ENCODE data around the gene ALDH1A2.

ALDH1A2 gene

GRCh38 chr15:57973534-57973933 is 92.0 kb downstream of the ALDH1A2 start:
- H3K27ac Mint-ChIP-seq, result no peak overlapping the region
- no peaks in the 10 kb centered on the region for H3K4me1 Mint-ChIP-seq (ENCODE audit: low read depth)
- DNase-seq (ENCODE audit: low spot score), result no peak
- no peaks in the 10 kb centered on the region for H3K36me3 Mint-ChIP-seq (ENCODE audit: low read depth)
- H3K9me3 Mint-ChIP-seq, result no peaks in the 10 kb centered on the region
- H3K27me3 Mint-ChIP-seq (ENCODE audit: low read depth), result peaks cover 7% of the 10 kb centered on the region
- no peak overlapping the region for H3K4me3 Mint-ChIP-seq

- Mint-ChIP-seq H3K27me3 (ENCODE audit: low read depth) (peaks cover 9% of the 10 kb centered on the region), H3K4me1 (ENCODE audit: low read depth) (no peaks in the 10 kb centered on the region), H3K36me3 (ENCODE audit: low read depth) (no peaks in the 10 kb centered on the region), H3K9me3 (no peaks in the 10 kb centered on the region), H3K27ac (no peak overlapping the region), H3K4me3 (no peak overlapping the region)
- no peak for DNase-seq (ENCODE audit: low spot score)
These were observed 92.6 kb downstream of the ALDH1A2 start for GRCh38 chr15:57972864-57973263.

DNA sequence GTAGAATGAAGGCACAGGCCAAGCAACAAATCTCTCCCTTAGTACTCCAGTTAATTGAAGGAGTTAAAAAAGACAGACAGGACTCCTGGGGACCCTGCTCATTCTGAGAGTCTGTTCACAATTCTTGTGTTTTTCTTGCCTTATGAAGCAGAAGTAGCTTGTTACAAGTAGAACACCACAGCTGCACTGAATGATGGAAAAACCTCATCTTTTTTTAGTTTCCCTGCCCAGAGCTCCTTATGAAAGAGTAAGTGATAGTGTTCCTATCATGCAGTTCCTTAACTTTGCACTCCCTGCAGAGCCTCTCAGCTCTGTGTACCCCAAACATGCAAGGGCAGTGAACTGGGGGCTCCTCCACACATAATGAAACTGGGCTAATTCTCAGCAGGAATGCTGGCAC is 95.5 kb downstream of the ALDH1A2 start:
- no peaks in the 10 kb centered on the region for H3K36me3 Mint-ChIP-seq (ENCODE audit: low read depth)

GRCh38 chr15:57969355-57969754 is 96.2 kb downstream of the ALDH1A2 start:
- Mint-ChIP-seq H3K27ac (no peak overlapping the region), H3K9me3 (no peaks in the 10 kb centered on the region), H3K27me3 (ENCODE audit: low read depth) (peaks cover 9% of the 10 kb centered on the region), H3K4me1 (ENCODE audit: low read depth) (no peaks in the 10 kb centered on the region), H3K4me3 (no peak overlapping the region), H3K36me3 (ENCODE audit: low read depth) (no peaks in the 10 kb centered on the region)
- DNase-seq (ENCODE audit: low spot score), result no peak

More for the DNA sequence above, 95.5 kb downstream of the ALDH1A2 start:
- Mint-ChIP-seq H3K27me3 (ENCODE audit: low read depth) (peaks cover 9% of the 10 kb centered on the region), H3K9me3 (no peaks in the 10 kb centered on the region), H3K27ac (no peak overlapping the region), H3K4me1 (ENCODE audit: low read depth) (no peaks in the 10 kb centered on the region), H3K4me3 (no peak overlapping the region)
- DNase-seq (ENCODE audit: low spot score), result no peak

DNA sequence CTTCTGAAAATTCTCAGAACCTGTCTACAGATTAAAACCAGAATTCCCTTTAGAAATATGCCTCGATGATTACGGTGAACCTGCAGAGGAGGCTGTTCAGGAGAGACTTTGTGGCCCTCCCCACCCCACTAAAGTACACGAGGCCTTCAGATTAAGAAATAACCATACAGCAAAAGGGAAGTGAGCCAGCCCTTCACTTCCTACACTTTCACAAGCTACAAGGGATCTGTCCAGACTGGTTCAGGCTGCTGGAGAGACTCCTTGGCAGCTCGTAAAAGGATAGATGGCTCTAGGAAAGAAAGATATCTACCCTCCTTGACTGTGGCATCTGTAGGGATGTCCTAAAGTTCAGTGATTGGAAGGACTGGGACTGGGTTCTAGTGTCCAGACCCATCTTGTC is 102.6 kb downstream of the ALDH1A2 start:
- peaks cover 6% of the 10 kb centered on the region for H3K27me3 Mint-ChIP-seq (ENCODE audit: low read depth)
- H3K4me3 Mint-ChIP-seq, result no peak overlapping the region
- DNase-seq (ENCODE audit: low spot score), result no peak
- H3K36me3 Mint-ChIP-seq (ENCODE audit: low read depth), result no peaks in the 10 kb centered on the region
- no peaks in the 10 kb centered on the region for H3K9me3 Mint-ChIP-seq
- no peaks in the 10 kb centered on the region for H3K4me1 Mint-ChIP-seq (ENCODE audit: low read depth)
- H3K27ac Mint-ChIP-seq, result no peak overlapping the region

GRCh38 chr15:57961919-57962318 is 103.6 kb downstream of the ALDH1A2 start:
- Mint-ChIP-seq H3K4me1 (ENCODE audit: low read depth) (no peaks in the 10 kb centered on the region), H3K9me3 (no peaks in the 10 kb centered on the region)

GRCh38 chr15:57957113-57957512 is 108.4 kb downstream of the ALDH1A2 start:
- Mint-ChIP-seq H3K9me3 (no peaks in the 10 kb centered on the region), H3K36me3 (ENCODE audit: low read depth) (no peaks in the 10 kb centered on the region), H3K27me3 (ENCODE audit: low read depth) (peaks cover 6% of the 10 kb centered on the region), H3K4me3 (no peak overlapping the region), H3K4me1 (ENCODE audit: low read depth) (no peaks in the 10 kb centered on the region), H3K27ac (no peak overlapping the region)
- no peak for DNase-seq (ENCODE audit: low spot score)

More at GRCh38 chr15:57961919-57962318, 103.6 kb downstream of the ALDH1A2 start:
- no peak overlapping the region for H3K27ac Mint-ChIP-seq
- no peak for DNase-seq (ENCODE audit: low spot score)
- no peaks in the 10 kb centered on the region for H3K36me3 Mint-ChIP-seq (ENCODE audit: low read depth)
- no peak overlapping the region for H3K4me3 Mint-ChIP-seq
- H3K27me3 Mint-ChIP-seq (ENCODE audit: low read depth), result peaks cover 6% of the 10 kb centered on the region

DNA sequence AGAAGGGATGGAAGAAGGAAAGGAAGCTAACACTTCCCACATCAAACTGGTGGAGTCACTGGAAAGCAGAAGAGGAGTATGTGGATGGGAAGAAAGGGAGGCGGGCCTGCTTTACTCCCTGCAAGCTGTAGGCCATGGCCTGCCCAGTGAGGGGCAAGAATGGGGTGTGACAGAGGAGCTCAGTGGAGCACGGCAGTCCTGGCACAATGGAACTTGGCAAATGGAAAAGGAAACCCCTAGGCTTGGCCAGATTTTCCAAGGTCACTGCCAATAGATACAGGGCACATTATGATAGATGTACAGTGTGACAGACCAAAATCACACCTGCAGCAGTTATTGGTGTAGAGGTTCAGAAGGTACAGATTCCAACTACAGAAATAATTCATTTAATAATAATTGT is 111.6 kb downstream of the ALDH1A2 start:
- Mint-ChIP-seq H3K27ac (no peak overlapping the region), H3K36me3 (ENCODE audit: low read depth) (no peaks in the 10 kb centered on the region), H3K4me1 (ENCODE audit: low read depth) (no peaks in the 10 kb centered on the region), H3K27me3 (ENCODE audit: low read depth) (peaks cover 7% of the 10 kb centered on the region), H3K4me3 (no peak overlapping the region), H3K9me3 (no peaks in the 10 kb centered on the region)
- DNase-seq (ENCODE audit: low spot score), result no peak

- H3K4me3 Mint-ChIP-seq, result no peak overlapping the region
- H3K9me3 Mint-ChIP-seq, result no peaks in the 10 kb centered on the region
- H3K27me3 Mint-ChIP-seq (ENCODE audit: low read depth), result peaks cover 6% of the 10 kb centered on the region
- H3K27ac Mint-ChIP-seq, result no peak overlapping the region
- DNase-seq (ENCODE audit: low spot score), result no peak
- no peaks in the 10 kb centered on the region for H3K4me1 Mint-ChIP-seq (ENCODE audit: low read depth)
- H3K36me3 Mint-ChIP-seq (ENCODE audit: low read depth), result no peaks in the 10 kb centered on the region
These were observed 114.1 kb downstream of the ALDH1A2 start for GRCh38 chr15:57951328-57951932.

GRCh38 chr15:57950381-57950946 is 115.0 kb downstream of the ALDH1A2 start:
- Mint-ChIP-seq H3K36me3 (ENCODE audit: low read depth) (no peaks in the 10 kb centered on the region), H3K9me3 (no peaks in the 10 kb centered on the region), H3K4me3 (no peak overlapping the region), H3K4me1 (ENCODE audit: low read depth) (no peaks in the 10 kb centered on the region), H3K27ac (no peak overlapping the region), H3K27me3 (ENCODE audit: low read depth) (peaks cover 6% of the 10 kb centered on the region)
- DNase-seq (ENCODE audit: low spot score), result no peak

- DNase-seq (ENCODE audit: low spot score), result no peak
- H3K4me3 Mint-ChIP-seq, result no peak overlapping the region
- H3K4me1 Mint-ChIP-seq (ENCODE audit: low read depth), result no peaks in the 10 kb centered on the region
- no peak overlapping the region for H3K27ac Mint-ChIP-seq
- peaks cover 6% of the 10 kb centered on the region for H3K27me3 Mint-ChIP-seq (ENCODE audit: low read depth)
- no peaks in the 10 kb centered on the region for H3K36me3 Mint-ChIP-seq (ENCODE audit: low read depth)
- H3K9me3 Mint-ChIP-seq, result no peaks in the 10 kb centered on the region
These were observed 116.1 kb downstream of the ALDH1A2 start for GRCh38 chr15:57949374-57949943.

DNA sequence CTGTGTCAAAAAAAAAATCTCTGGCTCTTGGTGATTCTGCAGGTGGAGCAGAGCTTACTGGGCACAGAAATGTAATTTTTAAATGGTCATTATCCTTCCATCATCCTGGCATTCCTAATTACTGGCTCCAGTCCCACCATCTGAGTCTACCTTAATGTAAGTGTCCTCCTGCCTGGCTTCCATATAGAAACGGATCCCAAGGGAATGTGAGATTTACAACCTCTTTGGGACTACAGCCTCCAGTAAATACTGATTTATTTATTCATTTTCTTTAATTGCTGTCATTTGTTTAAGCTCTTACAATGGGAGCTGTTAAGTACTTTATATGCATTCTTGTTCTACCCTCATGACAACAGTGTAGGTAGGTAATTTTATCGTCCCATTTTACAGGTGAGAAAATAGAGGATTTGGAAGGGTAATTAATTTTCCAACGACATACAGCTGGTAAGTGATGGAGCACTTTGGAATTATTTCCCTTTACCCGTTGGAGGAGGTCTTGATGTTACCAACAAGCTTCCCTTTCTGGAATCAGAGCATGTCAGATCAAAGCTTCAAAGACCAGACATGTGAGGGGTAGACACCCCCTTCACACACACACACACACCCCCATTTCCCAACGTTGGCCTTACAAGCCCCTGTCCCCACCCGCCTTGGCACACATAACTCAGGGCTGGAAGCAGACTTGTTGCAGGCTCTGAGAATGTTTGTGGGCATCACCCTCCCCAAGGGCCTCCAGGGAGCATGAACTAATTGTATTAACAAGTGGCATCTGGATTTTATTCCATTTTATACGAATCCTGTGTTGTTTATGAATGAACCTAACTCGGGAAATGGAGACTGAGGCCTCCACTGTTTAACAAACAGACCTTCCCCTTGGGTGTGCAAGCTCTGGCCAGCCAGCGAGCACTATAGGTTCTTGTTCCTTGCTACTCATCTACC is 116.9 kb downstream of the ALDH1A2 start:
- Mint-ChIP-seq H3K27me3 (ENCODE audit: low read depth) (peaks cover 6% of the 10 kb centered on the region), H3K27ac (no peak overlapping the region), H3K4me3 (no peak overlapping the region), H3K4me1 (ENCODE audit: low read depth) (no peaks in the 10 kb centered on the region), H3K9me3 (no peaks in the 10 kb centered on the region), H3K36me3 (ENCODE audit: low read depth) (no peaks in the 10 kb centered on the region)
- DNase-seq (ENCODE audit: low spot score), result no peak

GRCh38 chr15:57947781-57948180 is 117.7 kb downstream of the ALDH1A2 start:
- no peak for DNase-seq (ENCODE audit: low spot score)
- Mint-ChIP-seq H3K36me3 (ENCODE audit: low read depth) (no peaks in the 10 kb centered on the region), H3K4me1 (ENCODE audit: low read depth) (no peaks in the 10 kb centered on the region), H3K27me3 (ENCODE audit: low read depth) (peaks cover 6% of the 10 kb centered on the region), H3K27ac (no peak overlapping the region), H3K4me3 (no peak overlapping the region), H3K9me3 (no peaks in the 10 kb centered on the region)

- no peaks in the 10 kb centered on the region for H3K4me1 Mint-ChIP-seq (ENCODE audit: low read depth)
- H3K9me3 Mint-ChIP-seq, result no peaks in the 10 kb centered on the region
- H3K4me3 Mint-ChIP-seq, result no peak overlapping the region
- H3K27me3 Mint-ChIP-seq (ENCODE audit: low read depth), result peaks cover 6% of the 10 kb centered on the region
- DNase-seq (ENCODE audit: low spot score), result no peak
- H3K36me3 Mint-ChIP-seq (ENCODE audit: low read depth), result no peaks in the 10 kb centered on the region
- H3K27ac Mint-ChIP-seq, result no peak overlapping the region
These were observed 118.2 kb downstream of the ALDH1A2 start for GRCh38 chr15:57947282-57947681.
